H9 (cell line): ENCODE results near the gene SYNRG. TPM values are rescaled to one million over a fixed set of nuclear protein-coding genes. Genes with fewer than 3 reads are reported as not detected.

Experiments used
- DNase-seq: peaks from one replicate; pipeline ENCODE4 v3.0.0-alpha.2; 2017
- H2AFZ ChIP-seq: one replicate; pipeline ENCODE4 v1.6.1; 2013; ENCODE audit warnings: mild to moderate bottlenecking, low read length, control low read depth, moderate library complexity
- H2AK5ac ChIP-seq: 2 replicates; pipeline ENCODE4 v1.6.1; 2013; ENCODE audit warnings: low read length, control low read depth, mixed read lengths; ENCODE audit not compliant: insufficient read length
- H2BK120ac ChIP-seq: one replicate; pipeline ENCODE4 v1.6.1; 2013; ENCODE audit warnings: low read depth, mild to moderate bottlenecking, low read length, control low read depth, inconsistent platforms; ENCODE audit not compliant: poor library complexity, severe bottlenecking
- H2BK12ac ChIP-seq: 2 replicates; pipeline ENCODE4 v1.6.1; 2013; ENCODE audit warnings: low read length, control low read depth, mixed read lengths, low read depth; ENCODE audit not compliant: insufficient read length
- H2BK15ac ChIP-seq: 2 replicates; pipeline ENCODE4 v1.6.1; 2013; ENCODE audit warnings: low read depth, low read length, control low read depth
- H2BK20ac ChIP-seq: one replicate; pipeline ENCODE4 v1.6.1; 2013; ENCODE audit warnings: low read depth, mild to moderate bottlenecking, low read length, control low read depth, inconsistent platforms; ENCODE audit not compliant: poor library complexity, severe bottlenecking
- H2BK5ac ChIP-seq: 2 replicates; pipeline ENCODE4 v1.6.1; 2013; ENCODE audit warnings: low read length, control low read depth, mixed read lengths; ENCODE audit not compliant: insufficient read length
- H3K14ac ChIP-seq: 2 replicates; pipeline ENCODE4 v1.6.1; 2013; ENCODE audit warnings: low read length, control low read depth; ENCODE audit not compliant: insufficient read depth
- H3K18ac ChIP-seq: 2 replicates; pipeline ENCODE4 v1.6.1; 2013; ENCODE audit warnings: low read depth, mild to moderate bottlenecking, mixed read lengths, low read length, control low read depth; ENCODE audit not compliant: insufficient read length
- H3K23ac ChIP-seq: 2 replicates; pipeline ENCODE4 v1.6.1; 2013; ENCODE audit warnings: low read length, control low read depth, mixed read lengths, low read depth; ENCODE audit not compliant: insufficient read length
- H3K23me2 ChIP-seq: 2 replicates; pipeline ENCODE4 v1.6.1; 2013; ENCODE audit warnings: low read depth, mild to moderate bottlenecking, mixed read lengths, low read length, control low read depth; ENCODE audit not compliant: insufficient read length, poor library complexity, severe bottlenecking
- H3K27ac ChIP-seq: 2 replicates; pipeline ENCODE4 v1.5.1; 2013; ENCODE audit warnings: low read length, control low read depth, mixed read lengths, low read depth; ENCODE audit not compliant: insufficient read length
- H3K27me3 ChIP-seq: 2 replicates; pipeline ENCODE4 v1.6.1; 2013; ENCODE audit warnings: low read length, control low read depth, inconsistent platforms; ENCODE audit not compliant: insufficient read depth
- H3K4ac ChIP-seq: 2 replicates; pipeline ENCODE4 v1.6.1; 2013; ENCODE audit warnings: low read depth, mild to moderate bottlenecking, control low read depth, inconsistent platforms, low read length, moderate library complexity
- H3K4me1 ChIP-seq: 2 replicates; pipeline ENCODE4 v1.6.1; 2013; ENCODE audit warnings: low read length, control low read depth, inconsistent platforms; ENCODE audit not compliant: insufficient read depth
- H3K4me2 ChIP-seq: 2 replicates; pipeline ENCODE4 v1.6.1; 2013; ENCODE audit warnings: low read length, control low read depth, mixed read lengths; ENCODE audit not compliant: insufficient read length, insufficient read depth
- H3K56ac ChIP-seq: 2 replicates; pipeline ENCODE4 v1.6.1; 2013; ENCODE audit warnings: low read depth, mild to moderate bottlenecking, mixed read lengths, low read length, control low read depth; ENCODE audit not compliant: insufficient read length
- H3K79me1 ChIP-seq: 2 replicates; pipeline ENCODE4 v1.6.1; 2013; ENCODE audit warnings: low read depth, mild to moderate bottlenecking, moderate library complexity, low read length, control low read depth, inconsistent platforms; ENCODE audit not compliant: insufficient read depth, poor library complexity, severe bottlenecking
- H3K79me2 ChIP-seq: 2 replicates; pipeline ENCODE4 v1.6.1; 2013; ENCODE audit warnings: low read length, control low read depth, inconsistent platforms; ENCODE audit not compliant: insufficient read depth
- H3K9ac ChIP-seq: 2 replicates; pipeline ENCODE4 v1.6.1; 2013; ENCODE audit warnings: low read length, control low read depth, mixed read lengths; ENCODE audit not compliant: insufficient read length; ENCODE audit errors: extremely low read depth
- H3K9me3 ChIP-seq: one replicate; pipeline ENCODE4 v1.6.1; 2013; ENCODE audit warnings: low read depth, low read length, inconsistent platforms; ENCODE audit not compliant: control insufficient read depth
- H3T11ph ChIP-seq: one replicate; pipeline ENCODE4 v1.6.1; 2013; ENCODE audit warnings: mild to moderate bottlenecking, low read length, control low read depth, inconsistent platforms
- H4K20me1 ChIP-seq: one replicate; pipeline ENCODE4 v1.6.1; 2013; ENCODE audit not compliant: control insufficient read depth, insufficient read length, insufficient read depth
- H4K5ac ChIP-seq: 2 replicates; pipeline ENCODE4 v1.6.1; 2013; ENCODE audit warnings: low read depth, mild to moderate bottlenecking, mixed read lengths, low read length, control low read depth; ENCODE audit not compliant: insufficient read length
- H4K8ac ChIP-seq: replicated peaks from 2 replicates; pipeline ENCODE4 v1.6.1; 2013; ENCODE audit warnings: low read length, control low read depth, mixed read lengths, low read depth; ENCODE audit not compliant: insufficient read length
- H4K91ac ChIP-seq: 2 replicates; pipeline ENCODE4 v1.6.1; 2013; ENCODE audit warnings: low read depth, mild to moderate bottlenecking, moderate library complexity, mixed read lengths, low read length, control low read depth; ENCODE audit not compliant: insufficient read length
- H3K27ac Mint-ChIP-seq, 3 experiments: 2 replicates in 2 of 3; 3 replicates in 1 of 3; pipeline ENCODE4 v1.8.0; 2020 to 2021; ENCODE audit warnings: mixed read lengths in 3 of 3, mild to moderate bottlenecking in 1 of 3, moderate library complexity in 1 of 3
- H3K27me3 Mint-ChIP-seq: 2 replicates; pipeline ENCODE4 v1.8.0; 2021; ENCODE audit warnings: low read depth, mild to moderate bottlenecking, moderate library complexity, mixed read lengths
- H3K36me3 Mint-ChIP-seq, 3 experiments: 2 replicates in 2 of 3; 3 replicates in 1 of 3; pipeline ENCODE4 v1.8.0; 2020 to 2021; ENCODE audit warnings: low read depth in 3 of 3, mixed read lengths in 3 of 3; ENCODE audit not compliant: insufficient read depth in 1 of 3
- H3K4me1 Mint-ChIP-seq, 2 experiments: 2 replicates each; pipeline ENCODE4 v1.8.0; 2020; ENCODE audit warnings: mixed read lengths in 2 of 2
- H3K4me3 Mint-ChIP-seq, 2 experiments: 2 replicates in 1 of 2; 3 replicates in 1 of 2; pipeline ENCODE4 v1.8.0; 2020 to 2021; ENCODE audit warnings: mild to moderate bottlenecking in 2 of 2, mixed read lengths in 2 of 2, moderate library complexity in 1 of 2
- H3K9me3 Mint-ChIP-seq, 2 experiments: 2 replicates in 1 of 2; 3 replicates in 1 of 2; pipeline ENCODE4 v1.8.0; 2020; ENCODE audit warnings: mild to moderate bottlenecking in 2 of 2, mixed read lengths in 2 of 2, moderate library complexity in 1 of 2
- WGBS: extraction: QIAGEN DNeasy Blood & Tissue Kit; methylation state at CpG from one replicate; pipeline ENCODE4 v1.1.7; 2013; ENCODE audit warnings: missing lambda C conversion rate, low lambda C conversion rate, mixed read lengths; ENCODE audit not compliant: insufficient read length; ENCODE audit errors: extremely low coverage; 5-methylcytosine and 5-hydroxymethylcytosine counted together
- total RNA-seq: library from RNA; stranded (reverse); gene quantifications from 2 replicates; pipeline ENCODE4 v1.2.1, GENCODE V29; 2021
- TF ChIP-seq, protein P1 (sequence below): fragments of 200-600 bp; sonication (generic); conservative IDR thresholded peaks from 3 replicates; pipeline ENCODE4 v1.8.0; 2021; ENCODE audit warnings: antibody characterized with exemption, mild to moderate bottlenecking

The SYNRG gene
- total RNA-seq, 1 experiment from 2014 or later, result 30.5 TPM

GRCh38 chr17:37574427-37574826 lies 34.8 kb downstream of the SYNRG start:
- Histone ChIP-seq H3K23ac (no peak overlapping the region), H2AK5ac (no peak overlapping the region), H2BK120ac (no peak overlapping the region), H3K27me3 (no peaks in the 10 kb centered on the region), H3K27ac (no peak overlapping the region), H2BK5ac (no peak overlapping the region), H3T11ph (no peak overlapping the region), H3K4me1 (no peaks in the 10 kb centered on the region), H2AFZ (no peak overlapping the region), H3K79me1 (no peaks in the 10 kb centered on the region), H3K79me2 (no peaks in the 10 kb centered on the region), H3K4ac (no peak overlapping the region), H2BK20ac (no peak overlapping the region), H3K18ac (no peak overlapping the region), H2BK15ac (no peak overlapping the region), H3K9me3 (no peaks in the 10 kb centered on the region), H3K23me2 (no peaks in the 10 kb centered on the region), H3K9ac (no peak overlapping the region), H3K56ac (no peak overlapping the region), H4K8ac (no peak overlapping the region), H4K91ac (no peak overlapping the region), H4K20me1 (no peaks in the 10 kb centered on the region), H3K14ac (no peak overlapping the region), H4K5ac (no peak overlapping the region), H2BK12ac (no peak overlapping the region), H3K4me2 (no peak overlapping the region)
- Mint-ChIP-seq H3K27me3 (no peaks in the 10 kb centered on the region), H3K9me3 (peaks cover 0 to 5% of the 10 kb centered on the region in 2 experiments; a peak in 2 of 5 replicates), H3K27ac (no peak overlapping the region), H3K4me1 (no peaks in the 10 kb centered on the region), H3K36me3 (peaks cover 17 to 36% (median 32%) of the 10 kb centered on the region in 3 experiments), H3K4me3 (no peak overlapping the region)
- DNase-seq, result no peak
- WGBS, result no CpG with 5 or more reads among the region's 2 CpGs
- TF ChIP-seq, protein P1, sequence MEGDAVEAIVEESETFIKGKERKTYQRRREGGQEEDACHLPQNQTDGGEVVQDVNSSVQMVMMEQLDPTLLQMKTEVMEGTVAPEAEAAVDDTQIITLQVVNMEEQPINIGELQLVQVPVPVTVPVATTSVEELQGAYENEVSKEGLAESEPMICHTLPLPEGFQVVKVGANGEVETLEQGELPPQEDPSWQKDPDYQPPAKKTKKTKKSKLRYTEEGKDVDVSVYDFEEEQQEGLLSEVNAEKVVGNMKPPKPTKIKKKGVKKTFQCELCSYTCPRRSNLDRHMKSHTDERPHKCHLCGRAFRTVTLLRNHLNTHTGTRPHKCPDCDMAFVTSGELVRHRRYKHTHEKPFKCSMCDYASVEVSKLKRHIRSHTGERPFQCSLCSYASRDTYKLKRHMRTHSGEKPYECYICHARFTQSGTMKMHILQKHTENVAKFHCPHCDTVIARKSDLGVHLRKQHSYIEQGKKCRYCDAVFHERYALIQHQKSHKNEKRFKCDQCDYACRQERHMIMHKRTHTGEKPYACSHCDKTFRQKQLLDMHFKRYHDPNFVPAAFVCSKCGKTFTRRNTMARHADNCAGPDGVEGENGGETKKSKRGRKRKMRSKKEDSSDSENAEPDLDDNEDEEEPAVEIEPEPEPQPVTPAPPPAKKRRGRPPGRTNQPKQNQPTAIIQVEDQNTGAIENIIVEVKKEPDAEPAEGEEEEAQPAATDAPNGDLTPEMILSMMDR, result no peak
